Measurements from ENCODE around the gene AMACR.

Gene AMACR

DNA sequence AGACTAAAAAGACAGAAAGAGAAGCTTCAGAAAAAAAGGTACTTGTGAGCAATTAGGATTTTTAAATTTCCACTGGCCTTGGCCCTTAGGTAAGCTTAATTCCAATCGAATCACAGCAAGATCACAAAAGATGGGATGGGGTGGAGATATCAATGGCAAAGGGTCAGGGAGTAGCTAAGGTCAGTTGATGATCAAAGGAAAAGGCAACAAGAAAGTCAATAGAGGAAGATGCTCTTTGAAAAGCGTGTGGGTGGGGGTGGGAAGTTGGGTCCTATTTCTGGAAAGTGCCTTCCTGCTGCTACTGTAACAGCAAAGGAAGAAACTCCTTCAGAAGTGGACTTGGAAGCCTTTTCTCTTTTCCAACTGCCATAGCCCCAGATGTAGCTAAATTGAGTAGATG lies 27.9 kb upstream of the AMACR start:
- no peak for DNase-seq (ENCODE audit: low spot score)
- H3K4me2 ChIP-seq (ENCODE audit: insufficient read depth, low read length, poor library complexity, severe bottlenecking), result no peak overlapping the region
- no peak overlapping the region for H2BK12ac ChIP-seq (ENCODE audit: low read length)
- no peak overlapping the region for H4K8ac ChIP-seq (ENCODE audit: low read depth, low read length)
- H3K14ac ChIP-seq (ENCODE audit: low read length), result no peak overlapping the region
- H2BK120ac ChIP-seq (ENCODE audit: low read depth, low read length), result no peak overlapping the region
- H3K27ac ChIP-seq (replicated peaks; ENCODE audit: low read length), result no peak overlapping the region
- peaks cover 0 to 7% of the 10 kb centered on the region in 2 donors for H3K4me1 ChIP-seq (ENCODE audit: control insufficient read depth in 2 of 2, insufficient read depth in 1 of 2, low read depth in 1 of 2, low read length in 2 of 2)
- H3K4ac ChIP-seq (ENCODE audit: low read length), result no peak overlapping the region
- no peaks in the 10 kb centered on the region for H3K79me1 ChIP-seq (ENCODE audit: low read depth, low read length)
- no peak overlapping the region for H3K18ac ChIP-seq (ENCODE audit: low read length)
- no peak overlapping the region for H4K91ac ChIP-seq (ENCODE audit: low read depth, low read length, poor library complexity)
- no peak overlapping the region for H3K23ac ChIP-seq (ENCODE audit: low read depth, low read length, poor library complexity)
- H3K9ac ChIP-seq (ENCODE audit: low read depth, low read length, poor library complexity), result no peak overlapping the region
- no peak overlapping the region for H2AK5ac ChIP-seq (ENCODE audit: low read depth, low read length)
- no peak overlapping the region for H2AFZ ChIP-seq (ENCODE audit: low read length)
- no peak overlapping the region for H2BK5ac ChIP-seq (ENCODE audit: low read length)
- no peak overlapping the region for H3K4me3 ChIP-seq (ENCODE audit: low read length in 2 of 2)
- WGBS, 2 donors (ENCODE audit: extremely low coverage in 2 of 2, insufficient read length in 2 of 2, insufficient replicate concordance in 1 of 2), result no CpG with 5 or more reads among the region's 2 CpGs
- no peak overlapping the region for H2BK15ac ChIP-seq (ENCODE audit: low read length)
- peaks cover 2 to 4% of the 10 kb centered on the region in 2 donors for H3K9me3 ChIP-seq (replicated peaks in 1 of 2; ENCODE audit: control insufficient read depth in 2 of 2, insufficient read depth in 1 of 2, low read depth in 1 of 2, low read length in 2 of 2)
- no peaks in the 10 kb centered on the region for H3K27me3 ChIP-seq (ENCODE audit: control insufficient read depth in 3 of 3, insufficient read depth in 3 of 3, low read depth in 1 of 3, low read length in 3 of 3)
- peaks cover 0 to 25% of the 10 kb centered on the region in 2 donors for H3K36me3 ChIP-seq (replicated peaks in 1 of 2; ENCODE audit: control insufficient read depth in 2 of 2, insufficient read depth in 2 of 2, low read length in 2 of 2)

DNA sequence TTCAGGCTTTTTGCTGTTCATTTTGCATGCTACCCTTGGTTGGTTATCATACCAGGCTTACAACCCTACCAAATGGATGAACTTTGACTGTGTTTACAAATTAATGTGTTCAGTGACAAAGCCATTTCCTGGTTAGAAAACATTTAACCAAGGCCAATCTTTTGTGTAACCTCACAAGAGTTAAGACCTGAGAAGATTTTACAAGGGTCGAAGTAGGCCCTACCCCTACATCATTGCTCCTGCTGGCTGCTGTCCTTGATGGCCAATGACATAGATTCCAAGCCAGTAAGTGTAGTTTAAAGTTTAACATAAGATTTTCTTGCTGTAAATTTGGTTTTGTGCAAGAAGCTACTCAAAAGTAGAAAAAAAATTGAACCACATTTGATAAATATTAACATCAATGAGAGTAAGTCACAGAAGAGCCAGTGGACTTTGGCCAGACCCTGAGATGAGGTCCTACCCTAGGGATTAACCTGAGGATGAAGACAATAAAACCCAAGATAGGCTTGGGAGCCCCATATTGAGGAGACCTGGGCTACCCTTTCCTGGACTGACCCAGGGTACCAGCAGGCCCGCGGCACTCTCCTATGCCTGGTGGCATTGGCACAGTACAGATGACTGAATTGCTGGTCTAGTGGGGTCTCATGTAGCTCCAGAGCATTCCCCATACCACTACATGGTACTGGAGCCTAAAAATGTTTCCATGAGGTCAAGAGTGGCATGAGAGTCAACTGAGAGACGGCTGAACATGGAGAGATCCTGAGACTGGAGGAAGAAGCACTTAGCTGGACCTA lies 26.9 kb upstream of the AMACR start:
- Histone ChIP-seq H2BK12ac (ENCODE audit: low read length) (no peak overlapping the region), H3K27ac (replicated peaks; ENCODE audit: low read length) (no peak overlapping the region), H4K91ac (ENCODE audit: low read depth, low read length, poor library complexity) (no peak overlapping the region), H3K9me3 (replicated peaks in 1 of 2; ENCODE audit: control insufficient read depth in 2 of 2, insufficient read depth in 1 of 2, low read depth in 1 of 2, low read length in 2 of 2) (peaks cover 2 to 4% of the 10 kb centered on the region in 2 donors), H2BK120ac (ENCODE audit: low read depth, low read length) (no peak overlapping the region), H3K4ac (ENCODE audit: low read length) (no peak overlapping the region), H3K14ac (ENCODE audit: low read length) (no peak overlapping the region), H2AK5ac (ENCODE audit: low read depth, low read length) (no peak overlapping the region), H3K4me2 (ENCODE audit: insufficient read depth, low read length, poor library complexity, severe bottlenecking) (no peak overlapping the region), H2BK5ac (ENCODE audit: low read length) (no peak overlapping the region), H4K8ac (ENCODE audit: low read depth, low read length) (no peak overlapping the region), H3K23ac (ENCODE audit: low read depth, low read length, poor library complexity) (no peak overlapping the region), H2AFZ (ENCODE audit: low read length) (no peak overlapping the region), H3K4me3 (ENCODE audit: low read length in 2 of 2) (no peak overlapping the region), H2BK15ac (ENCODE audit: low read length) (no peak overlapping the region), H3K79me1 (ENCODE audit: low read depth, low read length) (no peaks in the 10 kb centered on the region), H3K27me3 (ENCODE audit: control insufficient read depth in 3 of 3, insufficient read depth in 3 of 3, low read depth in 1 of 3, low read length in 3 of 3) (no peaks in the 10 kb centered on the region), H3K18ac (ENCODE audit: low read length) (no peak overlapping the region), H3K36me3 (replicated peaks in 1 of 2; ENCODE audit: control insufficient read depth in 2 of 2, insufficient read depth in 2 of 2, low read length in 2 of 2) (peaks cover 0 to 25% of the 10 kb centered on the region in 2 donors), H3K9ac (ENCODE audit: low read depth, low read length, poor library complexity) (no peak overlapping the region), H3K4me1 (ENCODE audit: control insufficient read depth in 2 of 2, insufficient read depth in 1 of 2, low read depth in 1 of 2, low read length in 2 of 2) (peaks cover 0 to 7% of the 10 kb centered on the region in 2 donors)
- WGBS, 2 donors (ENCODE audit: extremely low coverage in 2 of 2, insufficient read length in 2 of 2, insufficient replicate concordance in 1 of 2), result no CpG with 5 or more reads among the region's 4 CpGs
- no peak for DNase-seq (ENCODE audit: low spot score)

DNA sequence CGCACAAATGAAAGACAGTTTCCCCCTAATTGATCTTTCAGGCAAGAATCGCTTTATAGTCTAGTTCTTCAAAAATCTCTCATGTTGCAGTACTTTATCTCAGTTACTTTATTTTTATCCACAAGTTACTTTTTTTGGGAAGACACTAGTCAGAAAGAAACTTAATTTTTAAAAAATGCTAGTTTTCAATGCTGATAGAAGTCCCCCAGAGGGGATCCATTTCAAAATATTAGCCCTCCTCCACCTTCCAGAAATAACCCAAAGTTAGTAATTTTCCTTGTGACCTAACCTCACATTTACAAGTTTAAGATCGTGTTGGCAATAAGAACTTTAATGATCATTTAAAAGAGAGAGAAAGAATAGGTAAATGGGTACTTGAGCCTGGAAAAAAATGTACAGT lies 24.1 kb upstream of the AMACR start:
- no peak overlapping the region for H3K4me2 ChIP-seq (ENCODE audit: insufficient read depth, low read length, poor library complexity, severe bottlenecking)
- no peak overlapping the region for H3K23ac ChIP-seq (ENCODE audit: low read depth, low read length, poor library complexity)
- no peak overlapping the region for H3K27ac ChIP-seq (replicated peaks; ENCODE audit: low read length)
- H2BK5ac ChIP-seq (ENCODE audit: low read length), result no peak overlapping the region
- H4K8ac ChIP-seq (ENCODE audit: low read depth, low read length), result no peak overlapping the region
- H3K27me3 ChIP-seq (ENCODE audit: control insufficient read depth in 3 of 3, insufficient read depth in 3 of 3, low read depth in 1 of 3, low read length in 3 of 3), result no peaks in the 10 kb centered on the region
- no peak overlapping the region for H3K18ac ChIP-seq (ENCODE audit: low read length)
- H2BK12ac ChIP-seq (ENCODE audit: low read length), result no peak overlapping the region
- no peaks in the 10 kb centered on the region for H3K79me1 ChIP-seq (ENCODE audit: low read depth, low read length)
- H4K91ac ChIP-seq (ENCODE audit: low read depth, low read length, poor library complexity), result no peak overlapping the region
- peaks cover 0 to 31% of the 10 kb centered on the region in 2 donors for H3K36me3 ChIP-seq (replicated peaks in 1 of 2; ENCODE audit: control insufficient read depth in 2 of 2, insufficient read depth in 2 of 2, low read length in 2 of 2)
- H3K4me1 ChIP-seq (ENCODE audit: control insufficient read depth in 2 of 2, insufficient read depth in 1 of 2, low read depth in 1 of 2, low read length in 2 of 2), result peaks cover 0 to 7% of the 10 kb centered on the region in 2 donors
- H2AFZ ChIP-seq (ENCODE audit: low read length), result no peak overlapping the region
- H2BK15ac ChIP-seq (ENCODE audit: low read length), result no peak overlapping the region
- H3K4ac ChIP-seq (ENCODE audit: low read length), result no peak overlapping the region
- H3K4me3 ChIP-seq (ENCODE audit: low read length in 2 of 2), result no peak overlapping the region
- H2BK120ac ChIP-seq (ENCODE audit: low read depth, low read length), result no peak overlapping the region
- DNase-seq (ENCODE audit: low spot score), result no peak
- H3K9me3 ChIP-seq (replicated peaks in 1 of 2; ENCODE audit: control insufficient read depth in 2 of 2, insufficient read depth in 1 of 2, low read depth in 1 of 2, low read length in 2 of 2), result peaks cover 2 to 4% of the 10 kb centered on the region in 2 donors
- H3K14ac ChIP-seq (ENCODE audit: low read length), result no peak overlapping the region
- no peak overlapping the region for H2AK5ac ChIP-seq (ENCODE audit: low read depth, low read length)
- H3K9ac ChIP-seq (ENCODE audit: low read depth, low read length, poor library complexity), result no peak overlapping the region
- no CpG with 5 or more reads among the region's 3 CpGs for WGBS, 2 donors (ENCODE audit: extremely low coverage in 2 of 2, insufficient read length in 2 of 2, insufficient replicate concordance in 1 of 2)

DNA sequence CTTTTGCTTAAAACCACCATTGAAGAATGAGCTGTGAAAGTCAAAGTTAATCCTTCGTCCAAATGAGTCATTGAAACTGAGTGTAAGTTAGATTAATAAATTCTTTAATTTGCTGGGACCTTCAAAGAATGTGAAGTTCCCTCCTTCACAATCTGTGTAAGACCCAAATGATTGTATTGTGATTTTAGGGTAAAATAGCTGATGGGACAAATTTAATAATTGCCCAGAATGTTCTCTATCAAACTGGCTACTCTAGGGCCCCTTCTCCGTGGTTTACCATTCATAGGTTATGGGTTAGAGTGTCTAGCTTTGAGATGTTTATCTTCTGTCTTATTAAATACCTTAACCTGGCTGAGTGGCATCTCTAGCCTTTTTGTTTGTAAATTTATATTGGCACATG lies 23.3 kb upstream of the AMACR start:
- Histone ChIP-seq H3K4ac (ENCODE audit: low read length) (no peak overlapping the region), H3K14ac (ENCODE audit: low read length) (no peak overlapping the region), H3K79me1 (ENCODE audit: low read depth, low read length) (no peaks in the 10 kb centered on the region), H2BK5ac (ENCODE audit: low read length) (no peak overlapping the region), H2AK5ac (ENCODE audit: low read depth, low read length) (no peak overlapping the region), H3K36me3 (replicated peaks in 1 of 2; ENCODE audit: control insufficient read depth in 2 of 2, insufficient read depth in 2 of 2, low read length in 2 of 2) (peaks cover 0 to 31% of the 10 kb centered on the region in 2 donors), H3K4me3 (ENCODE audit: low read length in 2 of 2) (no peak overlapping the region), H2BK15ac (ENCODE audit: low read length) (no peak overlapping the region), H3K4me2 (ENCODE audit: insufficient read depth, low read length, poor library complexity, severe bottlenecking) (no peak overlapping the region), H4K8ac (ENCODE audit: low read depth, low read length) (no peak overlapping the region), H3K27me3 (ENCODE audit: control insufficient read depth in 3 of 3, insufficient read depth in 3 of 3, low read depth in 1 of 3, low read length in 3 of 3) (no peaks in the 10 kb centered on the region), H3K4me1 (ENCODE audit: control insufficient read depth in 2 of 2, insufficient read depth in 1 of 2, low read depth in 1 of 2, low read length in 2 of 2) (peaks cover 0 to 7% of the 10 kb centered on the region in 2 donors), H3K27ac (replicated peaks; ENCODE audit: low read length) (no peak overlapping the region), H3K9me3 (replicated peaks in 1 of 2; ENCODE audit: control insufficient read depth in 2 of 2, insufficient read depth in 1 of 2, low read depth in 1 of 2, low read length in 2 of 2) (peaks cover 2 to 4% of the 10 kb centered on the region in 2 donors), H3K23ac (ENCODE audit: low read depth, low read length, poor library complexity) (no peak overlapping the region), H3K9ac (ENCODE audit: low read depth, low read length, poor library complexity) (no peak overlapping the region), H2AFZ (ENCODE audit: low read length) (no peak overlapping the region), H4K91ac (ENCODE audit: low read depth, low read length, poor library complexity) (no peak overlapping the region), H2BK120ac (ENCODE audit: low read depth, low read length) (no peak overlapping the region), H3K18ac (ENCODE audit: low read length) (no peak overlapping the region), H2BK12ac (ENCODE audit: low read length) (no peak overlapping the region)
- WGBS, 2 donors (ENCODE audit: extremely low coverage in 2 of 2, insufficient read length in 2 of 2, insufficient replicate concordance in 1 of 2), result no CpG with 5 or more reads among the region's 2 CpGs
- DNase-seq (ENCODE audit: low spot score), result no peak

All from neuronal stem cell (in vitro differentiated cells).